ENCODE results near the gene SPEN.

Gene SPEN

GRCh38 chr1:15937706-15938168, 90.2 kb downstream of the SPEN start:
- peak; percentile 28 for DNase-seq

- no peak for DNase-seq
Measured at GRCh38 chr1:15938628-15939161, 91.2 kb downstream of the SPEN start.

GRCh38 chr1:15939181-15940109, 91.9 kb downstream of the SPEN start:
- no peak for DNase-seq

GRCh38 chr1:15940110-15941043, 92.9 kb downstream of the SPEN start:
- DNase-seq, result no peak

- DNase-seq, result no peak
Measured at GRCh38 chr1:15941044-15941840, 93.7 kb downstream of the SPEN start.

- DNase-seq, result no peak
Measured at GRCh38 chr1:15941899-15942660, 94.6 kb downstream of the SPEN start.

- DNase-seq, result no peak
Measured at GRCh38 chr1:15942661-15943327, 95.3 kb downstream of the SPEN start.

- no peak for DNase-seq
Measured at GRCh38 chr1:15943328-15943991, 96.0 kb downstream of the SPEN start.

GRCh38 chr1:15943992-15944307, 96.4 kb downstream of the SPEN start:
- no peak for DNase-seq

- no peak for DNase-seq
Measured at GRCh38 chr1:15944308-15945010, 97.0 kb downstream of the SPEN start.

GRCh38 chr1:15945011-15945831, 97.7 kb downstream of the SPEN start:
- DNase-seq, result no peak

- no peak for DNase-seq
Measured at GRCh38 chr1:15945832-15946448, 98.4 kb downstream of the SPEN start.

GRCh38 chr1:15946571-15947381, 99.3 kb downstream of the SPEN start:
- DNase-seq, result no peak

GRCh38 chr1:15947382-15948090, 100.0 kb downstream of the SPEN start:
- no peak for DNase-seq

- no peak for DNase-seq
Measured at GRCh38 chr1:15948091-15948591, 100.6 kb downstream of the SPEN start.

- DNase-seq, result peak; percentile 92
Measured at GRCh38 chr1:15948595-15949452, 101.3 kb downstream of the SPEN start.

All from fibroblast of skin of right quadriceps (primary cell).